T-helper 9 cell (primary cell): Measurements from ENCODE around the gene PHKB.

Experiments used
- DNase-seq: peaks from one replicate; pipeline ENCODE4 v3.0.0-alpha.2; 2020

PHKB gene

GRCh38 chr16:47734081-47734857 is 273.1 kb downstream of the PHKB start:
- DNase-seq = no peak

GRCh38 chr16:47734987-47735594 is 274.0 kb downstream of the PHKB start:
- DNase-seq = no peak

- no peak for DNase-seq
These were observed 289.2 kb downstream of the PHKB start for GRCh38 chr16:47750371-47750770.
